GM10266 (cell line): ENCODE data around the gene C2CD5.
"Not testable (repeated sequence)": the region's sequence is repeated elsewhere in the genome, so short reads cannot be mapped to it uniquely, and the experiment has no call there.

Experiments
- DNase-seq: peaks from one replicate; pipeline ENCODE4 v3.0.0; 2012; ENCODE audit errors: extremely low spot score
- TF ChIP-seq, protein P1 (sequence below): IDR thresholded peaks from 2 replicates; pipeline ENCODE4 v1.5.1; 2012; ENCODE audit warnings: mild to moderate bottlenecking, low read depth; ENCODE audit not compliant: control insufficient read depth, insufficient read depth; ENCODE audit errors: missing control alignments

Gene C2CD5

DNA sequence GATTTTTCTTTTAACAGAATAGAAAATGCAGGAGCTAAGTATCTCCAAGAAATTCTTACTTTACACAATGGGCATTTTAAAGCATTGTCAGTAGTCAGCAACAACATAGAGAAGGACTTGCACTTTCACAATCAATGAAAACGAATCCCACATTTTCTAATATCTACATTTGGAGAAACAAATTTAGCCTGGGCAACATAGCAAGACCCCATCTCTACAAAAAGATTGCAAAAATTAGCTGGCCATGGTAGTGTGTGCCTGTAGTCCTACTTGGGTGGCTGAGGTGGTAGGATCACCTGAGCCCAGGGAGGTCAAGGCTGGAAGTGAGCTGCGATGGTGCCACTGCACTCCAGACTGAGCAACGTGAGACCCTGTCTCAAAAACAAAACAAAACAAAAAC, 30.6 kb upstream of the C2CD5 start:
- TF ChIP-seq, protein P1, sequence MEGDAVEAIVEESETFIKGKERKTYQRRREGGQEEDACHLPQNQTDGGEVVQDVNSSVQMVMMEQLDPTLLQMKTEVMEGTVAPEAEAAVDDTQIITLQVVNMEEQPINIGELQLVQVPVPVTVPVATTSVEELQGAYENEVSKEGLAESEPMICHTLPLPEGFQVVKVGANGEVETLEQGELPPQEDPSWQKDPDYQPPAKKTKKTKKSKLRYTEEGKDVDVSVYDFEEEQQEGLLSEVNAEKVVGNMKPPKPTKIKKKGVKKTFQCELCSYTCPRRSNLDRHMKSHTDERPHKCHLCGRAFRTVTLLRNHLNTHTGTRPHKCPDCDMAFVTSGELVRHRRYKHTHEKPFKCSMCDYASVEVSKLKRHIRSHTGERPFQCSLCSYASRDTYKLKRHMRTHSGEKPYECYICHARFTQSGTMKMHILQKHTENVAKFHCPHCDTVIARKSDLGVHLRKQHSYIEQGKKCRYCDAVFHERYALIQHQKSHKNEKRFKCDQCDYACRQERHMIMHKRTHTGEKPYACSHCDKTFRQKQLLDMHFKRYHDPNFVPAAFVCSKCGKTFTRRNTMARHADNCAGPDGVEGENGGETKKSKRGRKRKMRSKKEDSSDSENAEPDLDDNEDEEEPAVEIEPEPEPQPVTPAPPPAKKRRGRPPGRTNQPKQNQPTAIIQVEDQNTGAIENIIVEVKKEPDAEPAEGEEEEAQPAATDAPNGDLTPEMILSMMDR: no peak

DNA sequence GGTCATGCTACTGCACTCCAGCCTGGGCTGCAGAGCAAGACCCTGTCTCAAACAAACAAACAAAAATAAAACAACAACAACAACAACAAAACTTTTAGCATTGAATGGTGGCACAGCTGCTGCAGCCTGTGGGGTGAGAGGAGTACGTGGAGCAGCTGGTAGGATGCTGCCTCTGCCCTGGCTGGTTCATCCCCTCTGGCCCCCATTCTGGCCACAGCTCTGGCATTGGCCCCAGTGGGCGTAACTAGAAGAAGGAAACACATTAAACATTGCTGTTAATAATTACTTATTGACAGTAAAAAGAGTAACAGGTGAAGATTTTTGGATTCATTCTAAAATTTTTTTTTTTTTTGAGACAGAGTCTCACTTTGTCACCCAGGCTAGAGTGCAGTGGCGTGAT, 28.8 kb upstream of the C2CD5 start:
- TF ChIP-seq, protein P1: no peak
- DNase-seq: no peak

More for the DNA sequence above, 30.6 kb upstream of the C2CD5 start:
- no peak for DNase-seq

DNA sequence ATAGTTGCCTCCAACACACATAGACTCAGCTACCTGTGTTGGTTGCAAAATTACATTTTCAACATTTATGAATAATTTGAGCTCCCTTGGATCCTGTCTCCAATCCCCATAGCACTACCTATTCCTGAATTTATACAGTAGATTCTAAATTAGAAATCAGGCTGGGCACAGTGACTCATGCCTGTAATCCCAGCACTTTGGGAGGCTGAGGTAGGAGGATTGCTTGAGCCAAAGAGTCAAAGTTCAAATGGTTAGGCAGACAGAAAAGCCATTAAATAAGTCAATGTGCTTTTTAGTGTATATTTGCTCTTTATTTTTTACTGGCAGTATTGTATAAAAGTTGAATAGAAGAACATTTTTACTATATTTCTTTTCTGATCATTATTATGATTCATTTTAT, 24.9 kb upstream of the C2CD5 start:
- TF ChIP-seq, protein P1: no peak
- DNase-seq: no peak

DNA sequence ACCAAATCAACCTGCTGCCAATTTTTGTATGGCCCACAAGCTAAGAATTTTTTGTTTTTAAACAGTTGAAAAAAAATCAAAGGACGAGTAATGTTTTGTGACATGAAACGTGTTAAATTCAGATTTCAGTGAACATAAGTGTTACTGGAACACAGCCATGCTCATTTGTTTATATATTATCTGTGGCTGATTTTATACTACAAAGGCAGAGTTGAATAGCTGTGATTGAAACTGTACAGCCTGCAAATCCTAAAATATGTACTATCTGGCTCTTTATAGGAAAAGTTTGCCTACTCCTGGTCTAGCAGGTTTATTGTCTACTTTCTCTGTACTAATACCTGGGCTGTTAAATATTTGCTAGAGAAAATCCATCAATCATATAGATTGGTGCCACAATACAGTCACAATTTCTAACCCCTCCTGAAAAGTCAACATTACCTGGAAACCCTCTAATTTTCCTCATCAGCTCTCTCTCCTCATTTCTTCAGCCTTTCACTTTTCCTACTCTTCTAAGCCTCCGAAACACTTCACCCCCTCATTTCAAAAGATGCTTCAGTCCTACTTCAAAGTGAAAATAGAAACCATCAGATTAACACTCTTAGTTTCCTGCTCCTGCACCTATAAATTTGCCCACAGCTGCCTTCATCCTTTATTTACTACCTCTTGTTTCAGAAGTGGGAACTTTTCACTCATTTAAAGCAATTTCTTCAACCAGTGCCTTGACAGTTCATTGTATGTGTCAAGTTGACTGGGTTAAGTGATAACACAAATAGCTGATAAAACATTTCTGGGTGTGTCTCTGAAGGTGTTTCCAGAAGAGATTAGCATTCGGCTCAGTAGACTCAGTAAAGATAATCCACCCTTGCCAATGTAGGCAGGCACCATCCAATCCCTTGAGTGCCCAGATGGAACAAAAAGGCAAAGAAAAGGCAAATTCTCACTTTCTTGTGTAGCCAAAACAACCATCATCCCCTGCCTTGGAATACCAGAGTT, 18.0 kb upstream of the C2CD5 start:
- no peak for DNase-seq
- TF ChIP-seq, protein P1: no peak

DNA sequence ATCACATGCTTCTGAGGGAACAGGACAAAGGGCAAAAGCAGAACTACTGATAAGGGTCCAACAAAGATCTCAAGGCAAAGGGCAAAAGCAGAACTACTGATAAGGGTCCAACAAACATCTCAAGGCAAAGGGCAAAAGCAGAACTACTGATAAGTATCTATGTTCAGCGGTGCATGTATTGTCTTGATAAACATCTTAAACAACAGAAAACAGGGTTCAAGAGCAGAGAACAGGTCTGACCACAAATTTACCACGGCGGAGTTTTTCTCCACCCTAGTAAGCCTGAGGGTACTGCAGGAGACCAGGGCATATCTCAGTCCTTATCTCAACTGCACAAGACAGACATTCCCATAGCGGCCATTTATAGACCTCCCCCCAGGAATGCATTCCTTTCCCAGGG, 10.4 kb upstream of the C2CD5 start:
- DNase-seq: not testable (repeated sequence)

DNA sequence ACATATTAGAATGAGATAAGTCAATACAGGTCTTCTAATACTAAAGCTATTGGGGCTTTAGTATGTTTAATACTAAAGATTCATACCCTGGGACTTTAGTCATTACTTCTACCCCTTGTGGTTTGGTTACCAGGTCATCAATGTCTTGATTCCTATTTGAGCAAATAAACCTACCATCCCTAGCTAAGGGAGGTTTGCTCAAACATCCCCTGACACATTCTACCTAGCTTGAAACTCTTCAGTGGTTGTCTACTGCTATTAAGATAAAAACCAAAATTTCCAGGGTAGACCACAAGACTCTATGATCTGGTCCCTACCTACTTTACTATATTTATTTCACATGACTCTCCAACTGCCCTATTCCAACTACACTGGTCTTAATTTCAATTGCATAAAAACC, 7.3 kb upstream of the C2CD5 start:
- no peak for DNase-seq
- TF ChIP-seq, protein P1: no peak

DNA sequence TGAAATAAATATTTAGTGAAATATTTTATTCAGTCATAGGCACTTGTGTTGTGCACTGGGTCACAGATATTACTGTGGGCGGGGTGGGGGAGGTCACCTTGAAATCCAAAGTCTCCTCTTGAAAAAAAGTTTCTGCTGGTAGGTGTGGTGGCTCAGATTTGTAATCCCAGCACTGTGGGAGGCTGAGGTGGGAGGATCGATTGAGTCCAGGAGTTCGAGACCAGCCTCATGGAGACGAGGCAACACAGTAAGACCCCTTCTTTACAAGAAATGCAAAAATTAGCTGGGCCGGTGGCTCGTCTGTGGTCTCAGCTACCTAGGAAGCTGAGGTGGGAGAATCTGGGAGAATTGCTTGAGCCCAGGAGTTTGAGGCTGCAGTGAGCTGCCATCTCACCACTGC, 913 bp upstream of the C2CD5 start:
- DNase-seq: no peak
- TF ChIP-seq, protein P1: no peak
